Small intestine (tissue), 7 donors: ENCODE measurements around the gene KCTD13. TPM values are rescaled to one million over a fixed set of nuclear protein-coding genes. Genes with fewer than 3 reads are reported as not detected.

Experiments
- DNase-seq, 2 donors: peaks; one replicate each; pipeline versions ENCODE4 v3.0.0 to v3.0.0-alpha.2; 2013
- FAIRE-seq: peaks from 2 replicates; lab custom pipeline; 2012; peaks lifted over from hg19 to GRCh38; lab: Jason Lieb, UNC
- H3K27ac ChIP-seq, 3 donors: one replicate each; pipeline ENCODE4 v1.5.1; 2013; ENCODE audit warnings: low read length in 2 of 3, mild to moderate bottlenecking in 2 of 3, control low read depth in 1 of 3, inconsistent platforms in 1 of 3, low read depth in 1 of 3, moderate library complexity in 1 of 3
- H3K27me3 ChIP-seq, 3 donors: one replicate each; pipeline ENCODE4 v1.6.1; 2013; ENCODE audit warnings: low read length in 3 of 3, inconsistent platforms in 1 of 3; ENCODE audit not compliant: control insufficient read depth in 3 of 3, insufficient read depth in 3 of 3
- H3K36me3 ChIP-seq, 3 donors: one replicate each; pipeline ENCODE4 v1.6.1; 2013; ENCODE audit warnings: low read length in 3 of 3, inconsistent platforms in 1 of 3, low read depth in 1 of 3, mild to moderate bottlenecking in 1 of 3, moderate library complexity in 1 of 3; ENCODE audit not compliant: control insufficient read depth in 3 of 3, insufficient read depth in 2 of 3
- H3K4me1 ChIP-seq, 3 donors: one replicate each; pipeline ENCODE4 v1.6.1; 2013; ENCODE audit warnings: low read length in 2 of 3, inconsistent platforms in 1 of 3, low read depth in 1 of 3, mild to moderate bottlenecking in 1 of 3, moderate library complexity in 1 of 3; ENCODE audit not compliant: control insufficient read depth in 3 of 3, insufficient read depth in 2 of 3
- H3K4me3 ChIP-seq, 3 donors: one replicate each; pipeline ENCODE4 v1.5.1; 2013; ENCODE audit warnings: low read length in 3 of 3, control low read depth in 1 of 3, inconsistent platforms in 1 of 3, low read depth in 1 of 3, mild to moderate bottlenecking in 1 of 3, moderate library complexity in 1 of 3
- H3K9me3 ChIP-seq, 2 donors: one replicate each; pipeline ENCODE4 v1.6.1; 2013; ENCODE audit warnings: low read depth in 1 of 2, low read length in 1 of 2; ENCODE audit not compliant: control insufficient read depth in 2 of 2, insufficient read depth in 1 of 2
- WGBS, 3 donors: extraction: QIAGEN DNeasy Blood & Tissue Kit; methylation state at CpG; one replicate each; pipeline ENCODE4 v1.1.7; 2013; 5-methylcytosine and 5-hydroxymethylcytosine counted together
- polyA plus RNA-seq, 4 donors: library from polyadenylated mRNA; stranded (reverse) in 3 of 4; unstranded in 1 of 4; fragments of 200-250 nt in 3 of 4; fragments of 120-200 nt in 1 of 4; gene quantifications; one replicate each; pipeline versions ENCODE4 v1.2.1 to v1.2.3, GENCODE V29; 2013
- donor health status: healthy with polysubstance abuse.
- donor health status: control.
- donor health status: control.
- donor health status: Bipolar disorder and iron deficiency.
- donor health status: healthy.

KCTD13 gene
- polyA plus RNA-seq, 4 donors = 10.8 to 26.6 (median 15.9) TPM

DNA sequence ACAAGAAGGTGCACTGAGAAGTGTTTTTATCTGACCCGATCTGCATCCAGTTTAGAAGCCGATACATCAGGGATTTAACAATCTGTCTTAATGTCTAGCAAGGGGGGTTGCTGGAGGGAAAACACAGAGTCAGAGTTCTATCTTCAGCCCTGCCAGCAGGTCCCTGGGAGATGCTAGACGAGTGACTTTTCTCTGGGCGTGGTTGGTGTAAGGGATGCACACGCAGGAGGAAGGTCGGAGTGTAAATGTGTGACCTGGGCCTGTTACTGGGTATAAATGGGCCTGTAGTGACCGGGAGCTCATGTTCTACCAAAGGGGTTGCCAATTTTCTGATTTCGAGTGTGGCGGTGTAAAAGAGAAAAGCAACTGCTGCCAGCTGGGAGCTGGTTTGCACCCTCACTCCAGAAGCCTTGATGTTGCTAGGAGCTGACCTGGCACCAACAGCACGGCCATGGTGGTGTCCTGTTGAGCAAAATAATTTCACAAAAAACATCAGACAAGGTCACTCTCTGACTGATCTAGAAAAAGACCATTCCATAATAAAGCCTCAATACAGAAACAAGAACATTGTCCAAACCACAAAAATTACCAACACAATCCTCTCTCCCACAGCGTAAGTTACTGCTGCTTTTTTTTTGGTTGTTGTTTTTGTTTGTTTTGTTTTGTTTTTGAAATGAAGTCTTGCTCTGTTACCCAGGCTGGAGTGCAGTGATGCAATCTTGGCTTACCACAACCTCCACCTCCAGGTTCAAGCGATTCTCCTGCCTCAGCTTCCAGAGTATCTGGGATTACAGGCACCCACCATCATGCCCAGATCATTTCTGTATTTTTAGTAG is 1.3 kb upstream of the KCTD13 start:
- no peak for FAIRE-seq
- 42 to 61% (median 45%) methylated on average over 12 of the region's 12 CpGs for WGBS, 3 donors

DNA sequence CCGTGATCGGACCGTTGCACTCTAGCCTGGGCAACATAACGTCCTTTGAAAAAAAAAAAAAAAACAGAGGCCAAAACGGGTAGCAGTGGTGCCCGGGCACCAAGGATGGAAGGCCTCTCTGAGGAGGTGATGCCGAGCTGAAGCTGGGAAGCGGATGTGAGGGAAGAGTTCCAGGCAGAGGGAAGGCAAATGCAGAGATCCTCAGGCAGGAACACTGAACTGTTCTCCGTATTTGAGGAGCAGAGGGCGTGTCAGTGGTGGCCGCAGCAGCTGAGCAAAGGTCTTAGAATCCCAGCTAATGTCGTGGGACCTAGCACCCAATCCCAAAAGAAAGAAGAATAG is 656 bp upstream of the KCTD13 start:
- Histone ChIP-seq H3K4me1 (peaks cover 0 to 15% (median 3%) of the 10 kb centered on the region in 3 donors), H3K9me3 (no peaks in the 10 kb centered on the region), H3K4me3 (peak overlapping the region; percentile 32 to 90 (median 64)), H3K27me3 (no peaks in the 10 kb centered on the region), H3K27ac (peak overlapping the region; percentile 65 to 88 (median 72)), H3K36me3 (peaks cover 0 to 15% (median 13%) of the 10 kb centered on the region in 3 donors)
- peak; percentile 62 to 75 for DNase-seq
- FAIRE-seq = no peak
- 6 to 8% (median 8%) methylated on average over 12 of the region's 12 CpGs for WGBS, 3 donors

More for the DNA sequence above, 1.3 kb upstream of the KCTD13 start:
- peak overlapping the region in 2 of 3 donors; percentile 64 to 90 for H3K4me3 ChIP-seq
- H3K9me3 ChIP-seq = no peaks in the 10 kb centered on the region
- H3K36me3 ChIP-seq = peaks cover 0 to 14% (median 9%) of the 10 kb centered on the region in 3 donors
- peaks cover 0 to 15% (median 3%) of the 10 kb centered on the region in 3 donors for H3K4me1 ChIP-seq
- peak overlapping the region in 2 of 3 donors; percentile 72 to 88 for H3K27ac ChIP-seq
- DNase-seq = peak in 1 of 2 donors; percentile 29
- no peaks in the 10 kb centered on the region for H3K27me3 ChIP-seq

DNA sequence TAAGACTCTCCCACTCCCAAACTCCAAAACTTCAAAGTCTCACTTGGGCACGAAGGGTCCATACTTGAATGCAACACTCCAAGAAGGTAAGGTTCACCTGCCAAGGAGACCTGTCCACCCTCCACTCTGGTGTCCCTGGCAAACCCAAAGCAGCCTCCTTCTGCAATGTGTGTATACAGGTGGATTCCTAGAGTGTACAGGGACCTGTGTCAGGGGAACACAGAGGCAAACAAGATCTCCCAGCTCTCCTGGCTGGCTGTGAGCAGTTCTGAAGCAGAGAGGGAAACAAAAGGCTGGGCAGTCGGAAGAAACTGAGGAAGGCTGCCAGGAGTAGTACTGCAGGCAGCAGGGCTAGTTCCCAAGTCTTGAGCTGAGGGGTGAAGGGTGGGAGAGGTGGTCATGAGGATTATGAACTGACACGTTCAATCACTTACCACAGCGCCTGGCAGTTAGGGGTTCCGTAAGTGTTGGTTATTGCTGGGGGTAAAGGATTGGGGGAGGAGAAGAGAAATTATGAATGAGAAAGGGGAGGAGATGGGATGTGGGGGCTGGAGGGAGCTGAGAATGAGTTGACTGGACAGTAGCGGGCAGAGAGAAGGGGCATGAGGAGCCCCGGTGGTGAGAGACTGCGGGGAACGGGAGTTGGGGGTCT is 795 bp downstream of the KCTD13 start:
- WGBS, 3 donors = 4 to 7% (median 4%) methylated on average over 9 of the region's 9 CpGs
- peaks cover 0 to 15% (median 3%) of the 10 kb centered on the region in 3 donors for H3K4me1 ChIP-seq
- H3K4me3 ChIP-seq = peak overlapping the region; percentile 64 to 93 (median 90)
- H3K36me3 ChIP-seq = peaks cover 0 to 21% (median 17%) of the 10 kb centered on the region in 3 donors
- FAIRE-seq (no peak), DNase-seq (peak; percentile 17 to 29)
- no peaks in the 10 kb centered on the region for H3K27me3 ChIP-seq
- no peaks in the 10 kb centered on the region for H3K9me3 ChIP-seq
- peak overlapping the region in 1 of 3 donors; percentile 14 for H3K27ac ChIP-seq

DNA sequence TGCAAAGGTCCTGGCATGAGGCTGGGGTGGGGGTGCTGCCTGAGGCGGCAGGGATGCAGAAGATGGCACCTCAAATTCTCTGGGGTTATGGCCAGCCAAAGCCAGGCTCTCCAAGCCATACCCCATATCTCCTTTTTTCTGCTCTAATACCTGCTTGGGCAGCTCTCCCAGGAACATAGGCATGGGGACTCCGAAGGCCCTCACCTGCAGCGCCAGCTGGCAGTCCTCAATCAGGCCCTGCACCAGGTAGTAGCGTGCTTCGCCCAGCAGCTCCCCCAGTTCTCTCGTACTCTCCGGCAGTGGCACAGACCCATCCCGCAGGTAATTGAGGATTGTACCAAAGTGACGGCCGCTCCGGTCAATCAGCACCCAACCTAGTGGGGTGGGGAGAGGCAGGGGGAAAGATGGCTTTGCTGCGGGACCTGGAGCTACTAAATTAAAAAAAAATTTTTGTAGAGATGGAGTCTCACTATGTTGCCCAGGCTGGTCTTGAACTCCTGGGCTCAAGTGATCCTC is 3.0 kb downstream of the KCTD13 start:
- peaks cover 0 to 15% (median 3%) of the 10 kb centered on the region in 3 donors for H3K4me1 ChIP-seq
- H3K27me3 ChIP-seq = no peaks in the 10 kb centered on the region
- FAIRE-seq (no peak), DNase-seq (no peak)
- H3K36me3 ChIP-seq = peaks cover 3 to 28% (median 17%) of the 10 kb centered on the region in 3 donors
- H3K27ac ChIP-seq = no peak overlapping the region
- H3K9me3 ChIP-seq = no peaks in the 10 kb centered on the region
- H3K4me3 ChIP-seq = no peak overlapping the region
- WGBS, 3 donors = 97% methylated on average over 12 of the region's 12 CpGs

DNA sequence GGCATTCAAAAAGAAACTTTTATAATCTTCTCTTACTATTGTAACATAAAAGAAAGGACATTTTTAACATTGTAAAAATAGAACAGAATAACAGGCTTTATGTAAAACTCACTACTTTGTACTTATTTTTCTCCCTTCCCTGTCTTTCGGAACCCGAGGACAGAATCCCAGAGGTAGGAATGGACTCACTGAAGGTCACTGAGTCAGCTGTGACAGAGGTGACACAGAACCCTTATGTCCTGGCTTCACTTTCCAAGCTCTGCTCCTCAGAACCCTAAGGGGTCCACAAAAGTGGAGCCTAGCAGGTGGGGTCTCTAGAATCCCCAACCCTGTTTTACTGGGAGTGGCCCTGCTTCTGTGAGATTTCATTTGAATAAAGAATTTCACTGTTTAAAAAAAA is 3.7 kb downstream of the KCTD13 start:
- no peak for DNase-seq
- H3K27me3 ChIP-seq = no peaks in the 10 kb centered on the region
- no peak for FAIRE-seq
- H3K9me3 ChIP-seq = no peaks in the 10 kb centered on the region
- no peak overlapping the region for H3K4me3 ChIP-seq
- peaks cover 0 to 11% (median 3%) of the 10 kb centered on the region in 3 donors for H3K4me1 ChIP-seq
- H3K36me3 ChIP-seq = peaks cover 3 to 32% (median 17%) of the 10 kb centered on the region in 3 donors
- 91 to 98% (median 95%) methylated on average over 2 of the region's 2 CpGs for WGBS, 3 donors
- H3K27ac ChIP-seq = no peak overlapping the region

DNA sequence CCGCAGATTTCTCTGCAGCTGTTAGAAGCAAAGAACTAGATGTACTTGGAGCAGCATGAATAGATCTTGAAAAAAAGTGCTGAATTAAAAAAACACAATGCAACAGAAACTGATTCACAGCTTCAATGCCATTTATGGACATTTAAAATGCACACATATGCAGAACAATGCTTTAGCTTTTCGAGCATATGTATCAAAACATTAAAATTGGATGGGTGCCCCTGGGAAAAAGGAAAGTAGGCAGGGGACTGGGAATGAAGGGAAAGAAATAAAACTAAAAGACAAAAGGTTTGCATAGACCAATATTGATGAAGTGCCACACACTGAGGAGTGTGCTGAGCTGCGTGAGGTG is 5.0 kb downstream of the KCTD13 start:
- no peaks in the 10 kb centered on the region for H3K9me3 ChIP-seq
- peaks cover 0 to 5% (median 3%) of the 10 kb centered on the region in 3 donors for H3K4me1 ChIP-seq
- H3K27ac ChIP-seq = no peak overlapping the region
- no peak for DNase-seq
- no peaks in the 10 kb centered on the region for H3K27me3 ChIP-seq
- no peak for FAIRE-seq
- WGBS, 3 donors = 72 to 91% (median 90%) methylated on average over 3 of the region's 3 CpGs
- no peak overlapping the region for H3K4me3 ChIP-seq
- H3K36me3 ChIP-seq = peaks cover 3 to 41% (median 17%) of the 10 kb centered on the region in 3 donors

DNA sequence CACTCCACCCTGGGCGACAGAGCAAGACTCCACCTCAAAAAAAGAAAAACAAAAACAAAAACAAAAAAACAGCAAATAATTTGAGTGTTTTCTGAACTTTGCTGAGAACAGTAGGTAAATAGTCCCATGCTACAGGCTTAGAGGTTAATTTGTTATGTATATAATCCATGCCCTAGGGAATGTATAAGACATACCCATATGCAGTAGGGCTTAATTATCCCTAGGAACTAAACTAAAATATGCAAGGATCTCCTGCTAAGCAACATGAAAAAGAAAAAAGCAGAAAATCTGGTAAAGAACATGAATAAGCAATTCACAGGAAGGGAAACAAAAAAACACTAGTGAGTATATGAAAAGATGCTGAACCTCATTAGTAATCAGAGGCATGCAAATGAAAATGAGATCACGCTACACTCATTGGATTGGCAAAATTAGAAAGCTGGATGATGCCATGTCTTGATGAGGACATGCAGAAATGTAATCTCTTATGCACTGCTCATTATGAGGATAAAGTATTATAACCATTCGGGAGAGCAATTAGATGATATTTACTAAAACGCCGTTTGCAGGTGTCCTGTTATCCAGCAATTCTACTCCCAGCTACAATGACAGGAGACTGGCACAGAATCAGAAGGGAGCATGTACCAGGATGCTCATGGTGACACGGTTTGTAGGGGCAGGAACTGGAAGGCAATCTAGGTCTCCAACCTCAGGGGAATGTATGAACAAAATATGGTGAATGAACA is 5.6 kb downstream of the KCTD13 start:
- 69 to 78% (median 75%) methylated on average over 6 of the region's 6 CpGs for WGBS, 3 donors
- Histone ChIP-seq H3K27ac (no peak overlapping the region), H3K4me1 (peaks cover 0 to 5% (median 3%) of the 10 kb centered on the region in 3 donors), H3K4me3 (no peak overlapping the region), H3K36me3 (peaks cover 3 to 41% (median 17%) of the 10 kb centered on the region in 3 donors), H3K27me3 (no peaks in the 10 kb centered on the region), H3K9me3 (no peaks in the 10 kb centered on the region)
- FAIRE-seq (no peak), DNase-seq (no peak)

DNA sequence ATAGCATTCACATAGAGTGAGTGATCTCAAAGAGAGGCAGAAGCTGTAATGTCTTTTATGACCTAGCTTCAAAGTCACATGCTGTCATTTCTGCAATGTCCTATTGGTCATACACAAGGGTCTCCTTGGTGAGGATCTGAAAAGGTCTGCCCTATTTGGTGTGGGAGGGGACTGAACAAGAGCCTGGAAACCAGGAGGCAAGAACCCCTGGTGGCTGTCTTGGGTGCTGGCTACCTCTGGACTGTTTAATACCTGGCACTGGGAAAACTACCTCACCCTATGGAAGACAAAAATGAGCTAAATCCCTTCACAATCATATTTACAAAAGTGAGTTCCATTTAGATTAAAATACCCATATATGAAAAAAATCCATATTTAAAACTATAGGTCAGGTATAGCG is 9.0 kb downstream of the KCTD13 start:
- no peak for FAIRE-seq
- DNase-seq = no peak
- Histone ChIP-seq H3K4me1 (no peaks in the 10 kb centered on the region), H3K27me3 (no peaks in the 10 kb centered on the region), H3K36me3 (peaks cover 3 to 40% (median 6%) of the 10 kb centered on the region in 3 donors), H3K27ac (no peak overlapping the region), H3K4me3 (no peak overlapping the region), H3K9me3 (no peaks in the 10 kb centered on the region)
- 96 to 100% (median 96%) methylated on average over 1 of the region's 1 CpG for WGBS, 3 donors
